CD4-positive, alpha-beta T cell treated with Interleukin-17A for 4 hours (primary cell): ENCODE results near the gene SPRN.
"Not testable (repeated sequence)": the region's sequence is repeated elsewhere in the genome, so short reads cannot be mapped to it uniquely, and the experiment has no call there.

Experiments
- DNase-seq: peaks from one replicate; pipeline ENCODE4 v3.0.0-alpha.2; 2020; ENCODE audit warnings: mixed read lengths

The SPRN gene, protein sequence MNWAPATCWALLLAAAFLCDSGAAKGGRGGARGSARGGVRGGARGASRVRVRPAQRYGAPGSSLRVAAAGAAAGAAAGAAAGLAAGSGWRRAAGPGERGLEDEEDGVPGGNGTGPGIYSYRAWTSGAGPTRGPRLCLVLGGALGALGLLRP

DNA sequence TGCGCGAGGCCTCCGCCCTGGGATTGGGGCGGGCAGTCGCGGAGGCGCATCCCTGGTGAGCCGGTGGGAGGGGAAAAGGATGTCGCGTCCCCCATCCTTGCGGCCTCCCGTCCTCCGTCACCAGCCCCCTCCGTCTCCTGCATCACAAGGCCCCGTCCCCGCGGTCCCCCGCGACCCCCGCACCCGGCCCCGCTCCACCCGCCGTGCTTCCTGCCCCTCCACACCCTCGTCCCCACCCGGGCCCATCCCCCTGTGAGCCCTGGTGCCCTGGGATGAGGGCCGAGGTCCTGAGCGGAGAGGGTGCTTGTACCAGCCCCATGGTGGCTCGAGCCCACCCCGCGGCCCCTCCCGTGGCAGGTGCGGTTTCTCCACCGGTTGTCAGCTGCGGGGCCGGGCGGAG, at the start of gene SPRN:
SPRN (minus strand) TSS at position 25 of the 400 bp plus-strand sequence. CDS start 944 bp downstream, outside the sequence.
- DNase-seq = not testable (repeated sequence)

DNA sequence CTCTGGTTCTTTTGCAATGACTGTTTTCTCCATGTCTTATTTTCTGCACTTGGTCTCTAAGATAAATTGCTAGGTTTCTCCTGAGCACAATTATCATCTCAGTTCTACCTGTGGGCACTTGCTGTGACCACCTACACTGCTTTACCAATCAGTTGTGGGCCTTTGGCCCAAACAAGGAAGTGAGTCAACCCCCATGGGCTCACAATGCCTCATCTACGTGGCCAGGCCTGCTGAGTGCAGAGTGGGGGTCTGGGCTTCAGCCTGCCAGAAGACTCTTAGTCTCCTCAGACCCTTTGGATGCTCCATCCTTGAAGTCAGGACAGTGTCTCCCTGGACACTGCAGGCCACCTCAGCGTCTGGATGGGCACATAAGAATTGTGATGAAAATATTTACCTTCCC, 49.6 kb upstream of the SPRN start:
- no peak for DNase-seq

DNA sequence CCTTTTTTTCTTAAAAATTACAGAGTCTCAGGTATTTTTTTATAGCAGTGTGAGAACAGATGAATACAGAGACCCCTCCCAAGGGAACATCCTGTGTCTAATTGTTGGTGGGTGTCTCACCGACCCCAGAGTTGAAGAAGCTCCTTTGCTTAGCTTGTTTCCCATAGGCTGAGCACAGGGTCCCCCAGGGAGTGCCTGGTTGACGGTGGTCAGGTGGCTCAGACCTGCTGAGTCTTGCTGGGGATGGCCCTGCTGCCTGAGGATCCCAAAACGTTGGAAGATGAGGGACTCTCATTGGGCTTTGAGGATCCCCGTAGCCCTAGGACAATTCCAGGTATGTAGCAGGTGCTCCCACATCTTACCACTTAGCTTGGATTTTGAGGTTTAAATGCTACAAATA, 48.8 kb upstream of the SPRN start:
- no peak for DNase-seq

- DNase-seq = no peak
These were observed 47.1 kb upstream of the SPRN start for GRCh38 chr10:133471300-133472109.

DNA sequence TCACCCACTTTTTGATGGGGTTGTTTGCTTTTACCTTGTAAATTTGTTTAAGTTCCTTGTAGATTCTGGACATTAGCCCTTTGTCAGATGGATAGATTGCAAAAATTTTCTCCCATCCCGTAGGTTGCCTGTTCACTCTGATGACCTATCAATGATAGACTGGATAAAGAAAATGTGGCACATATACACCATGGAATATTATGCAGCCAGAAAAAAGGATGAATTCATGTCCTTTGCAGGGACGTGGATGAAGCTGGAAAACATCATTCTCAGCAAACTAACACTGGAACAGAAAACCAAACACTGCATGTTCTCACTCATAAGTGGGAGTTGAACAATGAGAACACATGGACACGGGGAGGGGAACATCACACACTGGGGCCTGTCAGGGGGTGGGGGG, 44.8 kb upstream of the SPRN start:
- DNase-seq = not testable (repeated sequence)

DNA sequence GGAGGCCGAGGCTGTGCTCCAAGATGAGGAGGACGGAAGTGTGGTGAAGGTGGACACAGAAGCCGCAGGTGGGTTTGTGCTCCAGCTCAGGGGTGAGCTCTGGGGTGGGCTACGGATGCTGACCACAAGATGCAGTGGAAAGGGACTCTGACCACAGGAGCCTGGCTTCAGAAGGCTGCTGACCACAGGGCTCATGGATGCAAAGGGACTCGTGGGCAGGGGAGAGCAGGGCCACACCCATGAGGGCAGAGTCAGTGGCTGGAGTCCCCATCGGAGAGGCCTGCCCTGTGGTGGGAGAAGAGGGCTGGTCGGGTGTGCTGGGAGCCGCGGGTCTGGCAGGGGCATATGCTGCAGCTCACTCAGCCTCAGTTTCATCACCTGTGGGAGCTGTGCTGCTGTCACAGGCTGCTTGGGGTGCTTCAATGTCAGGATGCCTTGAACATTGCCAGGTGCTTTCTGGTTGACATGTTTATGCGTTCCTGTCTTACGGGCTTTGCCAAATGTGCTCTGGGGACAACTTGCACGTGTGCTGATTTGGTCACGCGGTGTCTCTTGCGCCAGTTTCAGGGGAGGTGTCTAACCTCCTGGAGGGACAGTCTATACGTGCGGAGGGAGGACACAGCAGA, 43.0 kb upstream of the SPRN start:
- DNase-seq = no peak

GRCh38 chr10:133466683-133467275, 42.4 kb upstream of the SPRN start:
- no peak for DNase-seq

GRCh38 chr10:133465950-133466474, 41.6 kb upstream of the SPRN start:
- no peak for DNase-seq

DNA sequence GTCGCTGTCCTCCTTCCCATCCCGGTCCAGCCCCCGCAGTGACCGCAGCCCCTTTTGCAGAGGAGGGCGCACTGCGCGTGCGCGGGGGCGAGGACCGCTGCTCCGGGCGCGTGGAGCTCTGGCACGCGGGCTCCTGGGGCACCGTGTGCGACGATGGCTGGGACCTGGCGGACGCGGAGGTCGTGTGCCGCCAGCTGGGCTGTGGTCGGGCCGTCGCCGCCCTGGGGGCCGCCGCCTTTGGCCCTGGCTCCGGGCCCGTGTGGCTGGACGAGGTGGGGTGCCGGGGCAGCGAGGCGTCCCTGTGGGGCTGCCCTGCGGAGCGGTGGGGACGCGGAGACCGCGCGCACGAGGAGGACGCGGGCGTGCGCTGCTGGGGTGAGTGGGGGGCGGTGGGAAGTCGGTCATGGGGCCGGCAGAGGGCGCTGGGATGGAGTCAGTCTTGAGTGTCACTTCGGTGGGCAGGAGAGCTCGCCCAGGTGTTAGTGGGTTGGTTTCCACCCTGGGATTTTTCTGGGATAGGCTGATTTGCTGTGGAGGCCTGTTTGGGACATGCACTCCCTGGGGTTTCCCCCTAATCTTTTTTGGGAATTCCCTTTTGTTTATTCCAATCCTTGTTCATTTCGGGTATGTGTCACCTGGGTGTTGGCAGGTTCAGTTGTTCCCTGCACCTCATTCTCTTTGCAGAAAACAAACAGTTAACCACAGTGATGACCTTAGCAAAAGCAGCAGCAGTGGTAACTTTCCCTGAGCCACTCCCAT, 40.9 kb upstream of the SPRN start:
- no peak for DNase-seq

DNA sequence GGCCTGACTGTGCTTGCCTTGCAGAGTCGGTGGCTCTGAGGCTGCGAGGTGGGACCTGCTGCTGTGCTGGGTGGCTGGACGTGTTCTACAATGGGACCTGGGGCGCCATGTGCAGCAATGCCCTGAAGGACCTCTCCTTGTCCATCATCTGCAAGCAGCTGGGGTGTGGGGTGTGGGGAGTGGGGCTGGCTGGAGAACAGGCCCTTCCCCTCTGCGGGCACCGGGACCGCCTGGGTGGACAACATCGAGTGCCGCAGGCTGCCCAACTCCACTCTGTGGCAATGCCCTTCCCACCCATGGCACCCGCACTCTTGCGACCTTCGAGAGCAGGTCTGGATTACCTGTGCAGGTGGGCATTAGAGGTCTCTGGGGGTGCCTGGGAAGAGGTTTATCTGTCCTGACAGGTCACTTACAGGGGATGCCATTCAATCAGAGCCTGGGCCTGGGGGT, 40.2 kb upstream of the SPRN start:
- no peak for DNase-seq

- no peak for DNase-seq
These were observed 38.3 kb upstream of the SPRN start for GRCh38 chr10:133462512-133463305.

DNA sequence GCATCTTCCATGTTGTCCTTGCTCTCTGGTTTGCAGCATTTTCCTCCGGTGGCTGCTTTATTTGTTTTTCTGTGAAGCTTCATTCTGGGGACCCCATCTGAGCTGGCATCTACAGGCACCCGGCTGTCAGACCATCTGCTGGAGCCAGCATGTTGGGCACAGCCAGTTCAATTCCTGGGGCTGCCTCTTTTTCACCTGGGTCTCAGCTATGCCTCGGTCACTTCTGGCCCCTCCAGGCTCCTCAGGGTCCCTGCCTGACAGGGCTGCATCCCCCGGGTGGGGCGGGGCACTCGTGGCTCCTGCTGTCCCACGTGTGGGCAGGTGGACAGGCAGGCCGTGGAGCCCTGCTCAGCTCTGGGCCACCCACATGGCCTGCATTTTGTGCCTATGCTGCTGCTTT, 37.4 kb upstream of the SPRN start:
- no peak for DNase-seq

DNA sequence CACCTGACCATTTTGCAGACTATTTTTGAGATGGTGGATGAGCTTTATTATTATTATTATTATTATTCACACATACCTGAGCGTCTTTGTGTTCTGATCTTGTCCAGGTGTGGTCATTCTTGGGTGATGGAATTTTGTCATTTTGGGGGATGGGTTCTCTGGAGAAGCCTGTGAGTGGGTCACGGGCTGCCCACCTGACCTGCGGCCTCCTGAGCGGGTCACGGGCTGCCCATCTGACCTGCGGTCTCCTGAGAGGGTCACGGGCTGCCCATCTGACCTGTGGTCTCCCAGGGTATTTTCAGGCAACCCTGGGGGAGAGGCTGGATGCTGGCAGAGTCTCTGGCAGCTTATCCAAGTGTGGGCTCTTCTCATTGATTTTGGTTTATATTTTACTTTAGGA, 36.6 kb upstream of the SPRN start:
- DNase-seq = no peak

GRCh38 chr10:133460208-133460769, 35.9 kb upstream of the SPRN start:
- DNase-seq = no peak

- DNase-seq = no peak
These were observed 35.2 kb upstream of the SPRN start for GRCh38 chr10:133459454-133460207.

- DNase-seq = no peak
These were observed 34.5 kb upstream of the SPRN start for GRCh38 chr10:133458710-133459453.

GRCh38 chr10:133458021-133458709, 33.7 kb upstream of the SPRN start:
- no peak for DNase-seq

DNA sequence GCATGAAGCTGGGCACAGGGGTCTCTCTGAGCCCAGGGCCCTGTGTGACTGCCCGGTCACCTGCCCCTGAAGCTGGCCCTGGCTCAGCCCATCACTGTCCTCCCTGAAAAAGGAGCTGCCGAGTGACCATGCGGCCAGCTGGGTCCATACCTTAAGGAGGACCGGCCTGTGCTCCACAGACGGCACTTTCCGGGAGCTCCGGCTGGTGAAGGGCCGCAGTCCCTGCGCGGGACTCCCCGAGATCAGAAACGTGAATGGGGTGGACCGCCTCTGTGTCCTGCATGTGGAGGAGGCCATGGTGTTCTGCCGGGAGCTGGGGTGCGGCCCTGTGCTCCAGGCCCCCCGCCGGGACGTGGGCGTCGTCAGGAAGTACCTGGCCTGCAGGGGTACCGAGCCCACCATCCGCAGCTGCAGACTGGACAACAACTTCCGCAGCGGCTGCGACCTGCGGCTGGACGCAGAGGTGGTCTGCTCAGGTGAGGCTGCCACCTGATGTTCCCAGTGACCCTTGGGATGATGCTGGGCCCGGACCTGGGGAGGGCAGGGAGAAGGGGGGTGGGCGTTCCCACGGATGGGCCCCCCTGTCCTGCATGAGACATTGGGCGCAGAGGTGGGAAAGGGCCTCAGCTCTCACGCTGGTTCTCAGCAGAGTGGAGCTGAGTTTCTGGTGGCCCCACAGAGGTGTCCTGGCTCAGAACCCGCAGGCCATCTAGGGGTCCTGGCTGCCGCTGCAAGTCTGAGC, 32.8 kb upstream of the SPRN start:
- DNase-seq = no peak
